NB4 (cell line): ENCODE results near the gene NOB1.
A peak's percentile ranks its signal among the peaks of the same experiment; 100 is the strongest.

Experiments
- CTCF ChIP-seq: IDR thresholded peaks from one replicate; pipeline ENCODE4 v1.5.1; 2012; ENCODE audit warnings: low read depth, low read length
- POLR2A ChIP-seq: IDR thresholded peaks from 2 replicates; pipeline ENCODE4 v1.6.1; 2011; ENCODE audit warnings: mild to moderate bottlenecking; ENCODE audit not compliant: insufficient read length; ENCODE audit errors: extremely low read depth

- TF ChIP-seq POLR2A (no peak), CTCF (peak; percentile 10)
These were observed 43.7 kb upstream of the NOB1 start for GRCh38 chr16:69798466-69798865.
